T-cell (primary cell): Measurements from ENCODE around the gene RAD51D. TPM values are rescaled to one million over a fixed set of nuclear protein-coding genes. Genes with fewer than 3 reads are reported as not detected.
"Not testable (repeated sequence)": the region's sequence is repeated elsewhere in the genome, so short reads cannot be mapped to it uniquely, and the experiment has no call there.

ENCODE experiments used
- ATAC-seq, 4 experiments: fragments of 200-7000 bp in 3 of 4; fragments of 150-1000 bp in 1 of 4; cut with Tn5 transposase; replicated peaks in 1 of 4; 1 replicate in 3 of 4; 2 replicates in 1 of 4; pipeline ENCODE4 v1.10.0; 2021; ENCODE audit warnings: moderate library complexity in 3 of 4, mild to moderate bottlenecking in 2 of 4, moderate number of reproducible peaks in 1 of 4
- CTCF ChIA-PET, 2 donors: fragments of 300-600 bp; sonication (Branson Sonifier 250); formaldehyde crosslinking; loops; one replicate each; lab custom pipeline; 2022; ENCODE audit warnings: antibody characterized with exemption in 2 of 2; lab: Charles Lee
- POLR2A ChIA-PET, 2 donors: fragments of 300-600 bp; sonication (Branson Sonifier 250); formaldehyde crosslinking; loops; one replicate each; lab custom pipeline; 2022; ENCODE audit warnings: antibody characterized with exemption in 2 of 2; lab: Charles Lee
- DNase-seq, 35 experiments: peaks; one replicate each; pipeline versions ENCODE4 v3.0.0 to v3.0.0-alpha.2; 2013 to 2023
- H3K27ac ChIP-seq: one replicate; pipeline ENCODE4 v1.5.1; 2013; ENCODE audit warnings: low read length
- H3K27me3 ChIP-seq, 2 experiments: replicated peaks in 1 of 2; 1 replicate in 1 of 2; 2 replicates in 1 of 2; pipeline versions ENCODE4 v1.6.1 to v1.7.0; 2013; ENCODE audit warnings: low read length in 1 of 2, mixed read lengths in 1 of 2; ENCODE audit not compliant: control insufficient read depth in 2 of 2, insufficient read depth in 2 of 2; ENCODE audit errors: extremely low read depth in 1 of 2
- H3K36me3 ChIP-seq, 2 donors: 1 replicate in 1 of 2; 2 replicates in 1 of 2; pipeline versions ENCODE4 v1.6.1 to v1.7.0; 2013; ENCODE audit warnings: low read length in 1 of 2; ENCODE audit not compliant: control insufficient read depth in 2 of 2, insufficient read depth in 1 of 2; ENCODE audit errors: extremely low read depth in 1 of 2
- H3K4me1 ChIP-seq, 2 experiments: 1 replicate in 1 of 2; 2 replicates in 1 of 2; pipeline versions ENCODE4 v1.6.1 to v1.7.0; 2013; ENCODE audit warnings: low read length in 2 of 2, mixed read lengths in 1 of 2; ENCODE audit not compliant: insufficient read depth in 2 of 2, control insufficient read depth in 1 of 2; ENCODE audit errors: extremely low read depth in 1 of 2
- H3K4me3 ChIP-seq, 2 donors: 1 replicate in 1 of 2; 2 replicates in 1 of 2; pipeline versions ENCODE4 v1.5.1 to v1.7.0; 2013; ENCODE audit warnings: mild to moderate bottlenecking in 2 of 2, low read length in 1 of 2, moderate library complexity in 1 of 2; ENCODE audit not compliant: control insufficient read depth in 1 of 2; ENCODE audit errors: extremely low read depth in 1 of 2
- H3K9me3 ChIP-seq: 2 replicates; pipeline ENCODE4 v1.7.0; 2013
- H3K27ac Mint-ChIP-seq, 2 donors: one replicate each; pipeline ENCODE4 v1.8.0; 2020 to 2021; ENCODE audit warnings: mild to moderate bottlenecking in 2 of 2, mixed read lengths in 2 of 2
- H3K27me3 Mint-ChIP-seq, 2 donors: one replicate each; pipeline ENCODE4 v1.8.0; 2021 to 2022; ENCODE audit warnings: mixed read lengths in 2 of 2
- H3K36me3 Mint-ChIP-seq: one replicate; pipeline ENCODE4 v1.8.0; 2021; ENCODE audit warnings: mixed read lengths
- H3K4me1 Mint-ChIP-seq, 3 donors: one replicate each; pipeline ENCODE4 v1.8.0; 2020 to 2022; ENCODE audit warnings: mixed read lengths in 3 of 3, mild to moderate bottlenecking in 1 of 3
- H3K4me3 Mint-ChIP-seq, 3 donors: one replicate each; pipeline ENCODE4 v1.8.0; 2020 to 2022; ENCODE audit warnings: mild to moderate bottlenecking in 3 of 3, mixed read lengths in 3 of 3, moderate library complexity in 3 of 3
- H3K9me3 Mint-ChIP-seq, 3 donors: one replicate each; pipeline ENCODE4 v1.8.0; 2020 to 2022; ENCODE audit warnings: mixed read lengths in 3 of 3
- WGBS: methylation state at CpG from one replicate; pipeline ENCODE4 v1.1.5; 2013; ENCODE audit warnings: missing lambda C conversion rate; ENCODE audit not compliant: insufficient coverage; 5-methylcytosine and 5-hydroxymethylcytosine counted together
- total RNA-seq, 35 experiments: library from RNA in 6 of 35; stranded (reverse) in 6 of 35; fragments of 120-200 nt in 1 of 35; gene quantifications; one replicate each; pipeline versions ENCODE4 v1.2.1 to v1.2.4 and lab custom pipeline; 2013 to 2026

RAD51D gene
- total RNA-seq, 5 donors from 2014 or later (not counting 1 experiment from before 2014, with no cell fraction given): 14.6 to 29.9 (median 19.0) TPM

DNA sequence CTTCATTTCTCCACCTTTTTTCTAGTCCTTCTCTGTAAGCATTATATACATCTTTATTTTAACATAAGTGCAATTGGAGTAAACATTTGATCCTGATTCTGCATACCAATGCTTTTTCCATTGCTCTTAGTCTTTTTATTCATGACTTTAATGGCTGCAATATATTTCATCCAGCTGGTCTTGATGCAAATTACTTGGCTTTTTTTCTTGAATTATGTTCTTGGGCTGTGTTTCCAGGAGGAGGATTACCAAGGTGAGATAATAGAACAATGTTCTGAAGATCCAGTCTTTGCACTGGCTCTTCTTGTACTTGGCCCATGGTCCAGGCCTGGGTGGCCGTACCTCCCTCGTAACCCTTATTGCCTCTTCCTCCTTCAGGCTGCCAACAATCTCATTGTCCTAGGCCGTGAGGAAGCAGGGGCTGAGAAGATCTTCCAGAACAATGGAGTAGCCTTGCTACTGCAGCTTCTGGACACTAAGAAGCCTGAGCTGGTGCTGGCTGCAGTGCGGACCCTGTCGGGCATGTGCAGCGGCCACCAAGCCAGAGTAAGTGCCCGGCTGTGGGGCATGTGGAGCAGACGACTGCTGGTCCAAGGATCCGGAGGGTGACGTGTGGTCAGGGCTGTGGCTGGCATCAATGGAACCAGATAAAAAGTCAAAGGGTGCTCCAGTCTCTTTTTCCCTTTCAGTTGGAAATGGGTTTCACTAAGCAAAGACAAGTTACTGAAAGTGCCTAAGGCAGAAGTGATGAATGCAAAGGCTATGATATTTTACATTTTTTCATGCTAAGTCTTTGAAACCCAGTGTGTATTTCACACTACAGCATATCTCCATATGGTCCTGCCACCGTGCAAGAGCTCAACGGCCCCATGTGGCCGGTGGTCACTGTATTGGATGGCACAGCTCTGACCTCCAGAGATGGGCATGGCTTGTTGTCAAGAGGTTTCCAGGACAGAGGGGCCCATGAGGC, 34.8 kb upstream of the RAD51D start:
- CTCF ChIA-PET: no interaction called here
- DNase-seq (no peak), ATAC-seq (no peak)
- no peaks in the 10 kb centered on the region for H3K27me3 Mint-ChIP-seq
- no peaks in the 10 kb centered on the region for H3K9me3 Mint-ChIP-seq
- no peaks in the 10 kb centered on the region for H3K36me3 Mint-ChIP-seq
- no peak overlapping the region for H3K27ac Mint-ChIP-seq
- POLR2A ChIA-PET: no interaction called here
- Histone ChIP-seq H3K9me3 (no peaks in the 10 kb centered on the region), H3K27me3 (peaks cover 0 to 7% of the 10 kb centered on the region in 2 experiments), H3K36me3 (no peaks in the 10 kb centered on the region), H3K27ac (no peak overlapping the region), H3K4me1 (peaks cover 0 to 9% of the 10 kb centered on the region in 2 experiments), H3K4me3 (no peak overlapping the region)
- H3K4me1 Mint-ChIP-seq: peaks cover 6 to 13% (median 10%) of the 10 kb centered on the region in 3 donors
- 96% methylated on average over 10 of the region's 13 CpGs for WGBS
- no peak overlapping the region for H3K4me3 Mint-ChIP-seq

DNA sequence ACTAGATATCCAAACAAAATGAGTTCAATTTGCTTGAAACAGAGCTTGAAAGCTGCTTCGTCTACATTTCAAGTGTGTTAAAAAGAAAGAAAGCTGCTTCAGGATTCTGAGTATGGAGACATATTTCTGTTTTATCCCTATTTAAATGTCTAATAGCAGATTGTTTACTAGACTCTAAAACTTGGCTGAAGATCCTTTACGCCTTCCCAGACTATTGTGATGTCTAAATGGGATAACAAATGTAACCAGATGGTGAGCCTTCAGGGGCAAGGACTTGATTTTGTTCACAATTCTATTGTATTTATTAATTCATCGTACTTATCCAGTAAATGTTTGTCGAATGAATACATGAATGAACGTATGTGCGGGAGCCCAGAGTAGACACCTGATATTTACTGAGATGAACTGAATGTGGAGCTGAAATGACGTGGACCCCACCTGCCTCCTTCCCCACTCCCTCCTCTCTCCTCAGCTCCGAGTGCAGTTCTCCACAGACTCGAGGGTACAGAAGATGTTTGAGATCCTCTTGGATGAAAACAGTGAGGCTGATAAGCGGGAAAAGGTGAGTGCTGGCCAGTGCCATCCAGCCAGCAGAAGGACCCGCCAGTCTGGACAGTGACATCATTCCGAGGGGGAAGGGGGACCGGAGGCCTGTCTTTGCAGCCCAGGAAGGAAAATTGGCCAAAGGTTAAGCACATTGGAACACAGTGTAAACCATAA, 32.9 kb upstream of the RAD51D start:
- POLR2A ChIA-PET: interaction anchor here in 1 of 2 donors (0.7 kb wide), 1 partner anchor 7 kb away, joined by 4 read pairs; no protein-coding TSS in a partner anchor
- no peaks in the 10 kb centered on the region for H3K27me3 Mint-ChIP-seq
- H3K4me1 Mint-ChIP-seq: no peaks in the 10 kb centered on the region
- no peak overlapping the region for H3K27ac Mint-ChIP-seq
- H3K27ac ChIP-seq: no peak overlapping the region
- 89% methylated on average over 5 of the region's 13 CpGs for WGBS
- no peaks in the 10 kb centered on the region for H3K9me3 ChIP-seq
- H3K36me3 ChIP-seq: no peaks in the 10 kb centered on the region
- CTCF ChIA-PET: no interaction called here
- H3K4me3 ChIP-seq: no peak overlapping the region
- no peaks in the 10 kb centered on the region for H3K4me1 ChIP-seq
- peaks cover 0 to 7% of the 10 kb centered on the region in 2 experiments for H3K27me3 ChIP-seq
- DNase-seq: no peak
- no peak overlapping the region for H3K4me3 Mint-ChIP-seq
- H3K36me3 Mint-ChIP-seq: no peaks in the 10 kb centered on the region
- no peaks in the 10 kb centered on the region for H3K9me3 Mint-ChIP-seq
- no peak for ATAC-seq

DNA sequence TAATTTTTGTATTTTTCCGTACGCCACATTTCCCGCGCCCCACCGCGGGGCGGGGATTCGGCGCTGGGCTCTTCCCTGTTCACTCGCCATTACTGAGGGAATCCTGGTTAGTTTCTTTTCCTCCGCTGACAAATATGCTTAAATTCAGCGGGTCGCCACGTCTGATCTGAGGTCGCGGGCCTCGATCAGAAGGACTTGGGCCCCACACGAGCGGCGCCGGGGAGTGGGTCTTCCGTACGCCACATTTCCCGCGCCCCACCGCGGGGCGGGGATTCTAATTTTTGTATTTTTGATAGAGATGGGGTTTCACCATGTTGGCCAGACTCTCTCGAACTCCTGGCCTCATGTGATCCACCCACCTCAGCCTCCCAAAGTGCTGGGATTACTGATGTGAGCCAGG, 31.4 kb upstream of the RAD51D start:
- H3K27me3 ChIP-seq, POLR2A ChIA-PET, H3K4me1 ChIP-seq, H3K9me3 ChIP-seq, H3K27ac ChIP-seq, H3K4me3 ChIP-seq, H3K27ac Mint-ChIP-seq, H3K36me3 Mint-ChIP-seq, ATAC-seq, H3K36me3 ChIP-seq, H3K9me3 Mint-ChIP-seq, H3K4me1 Mint-ChIP-seq, H3K27me3 Mint-ChIP-seq, CTCF ChIA-PET, DNase-seq, H3K4me3 Mint-ChIP-seq: not testable (repeated sequence)
- 94% methylated on average over 23 of the region's 29 CpGs for WGBS

- Mint-ChIP-seq H3K27me3 (no peaks in the 10 kb centered on the region), H3K27ac (no peak overlapping the region), H3K9me3 (no peaks in the 10 kb centered on the region), H3K36me3 (no peaks in the 10 kb centered on the region), H3K4me1 (no peaks in the 10 kb centered on the region), H3K4me3 (no peak overlapping the region)
- ATAC-seq: no peak
- CTCF ChIA-PET: no interaction called here
- POLR2A ChIA-PET: interaction anchor here in 1 of 2 donors (0.6 kb wide), 1 partner anchor 441 kb away, joined by 3 read pairs; no protein-coding TSS in a partner anchor
- H3K27me3 ChIP-seq: peaks cover 0 to 4% of the 10 kb centered on the region in 2 experiments
- H3K36me3 ChIP-seq: no peaks in the 10 kb centered on the region
- H3K4me3 ChIP-seq: no peak overlapping the region
- no peak overlapping the region for H3K27ac ChIP-seq
- no peak for DNase-seq
- H3K4me1 ChIP-seq: no peaks in the 10 kb centered on the region
- H3K9me3 ChIP-seq: no peaks in the 10 kb centered on the region
- 90% methylated on average over 7 of the region's 11 CpGs for WGBS
Observed at GRCh38 chr17:35149941-35150340, 30.3 kb upstream of the RAD51D start.

DNA sequence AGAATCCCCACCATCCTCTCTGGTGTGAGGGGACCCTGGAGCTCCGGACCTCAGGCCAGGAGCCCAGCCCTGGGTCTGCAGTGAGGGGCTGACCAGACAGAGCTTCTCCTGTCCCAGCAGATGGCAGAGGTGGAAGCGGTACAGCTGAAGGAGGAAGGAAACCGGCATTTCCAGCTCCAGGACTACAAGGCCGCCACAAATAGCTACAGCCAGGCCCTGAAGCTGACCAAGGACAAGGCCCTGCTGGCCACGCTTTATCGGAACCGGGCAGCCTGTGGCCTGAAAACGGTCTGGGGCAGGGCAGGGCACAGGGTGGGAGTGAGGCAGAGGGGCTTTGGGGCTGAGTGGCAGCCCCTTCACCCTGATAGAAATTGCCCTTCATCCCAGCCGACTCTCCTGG, 28.5 kb upstream of the RAD51D start:
- no peak overlapping the region for H3K4me3 Mint-ChIP-seq
- no peak for ATAC-seq
- Histone ChIP-seq H3K4me1 (no peaks in the 10 kb centered on the region), H3K4me3 (no peak overlapping the region), H3K27me3 (peaks cover 0 to 4% of the 10 kb centered on the region in 2 experiments), H3K9me3 (no peaks in the 10 kb centered on the region), H3K27ac (no peak overlapping the region), H3K36me3 (no peaks in the 10 kb centered on the region)
- H3K9me3 Mint-ChIP-seq: no peaks in the 10 kb centered on the region
- H3K27me3 Mint-ChIP-seq: no peaks in the 10 kb centered on the region
- WGBS: 100% methylated on average over 1 of the region's 9 CpGs
- ChIA-PET POLR2A (no interaction called here), CTCF (no interaction called here)
- H3K36me3 Mint-ChIP-seq: no peaks in the 10 kb centered on the region
- H3K27ac Mint-ChIP-seq: no peak overlapping the region
- DNase-seq: no peak
- H3K4me1 Mint-ChIP-seq: peaks cover 0 to 6% (median 4%) of the 10 kb centered on the region in 3 donors

DNA sequence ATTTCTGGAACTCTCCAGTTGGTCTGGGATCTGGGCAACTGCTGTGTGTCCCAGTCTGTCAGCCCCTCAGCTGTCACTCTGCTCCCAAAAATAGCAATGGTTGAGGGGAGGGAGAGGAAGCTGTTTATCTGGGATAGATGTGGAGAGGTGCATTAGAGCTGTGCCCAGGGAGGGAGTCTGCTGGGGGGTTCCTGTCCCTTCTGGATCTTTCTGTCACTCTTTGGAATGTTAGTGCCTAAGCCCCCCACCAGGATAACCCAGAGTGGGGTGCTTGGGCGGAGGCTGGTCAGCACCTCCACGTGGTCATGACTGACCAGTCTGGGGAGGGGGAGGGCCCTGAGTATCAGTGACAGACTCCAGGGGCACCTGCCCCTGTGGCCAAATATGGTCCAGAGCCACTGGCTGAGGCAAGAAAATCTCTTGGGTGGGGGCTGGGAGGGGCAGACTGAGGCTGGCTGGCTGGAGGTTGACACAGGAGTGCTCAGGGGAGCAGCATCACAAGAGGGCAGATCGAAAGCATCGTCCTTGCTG, 27.8 kb upstream of the RAD51D start, which contains the start of gene UNC45B:
UNC45B (plus strand) TSS at position 443 of the 531 bp plus-strand sequence. CDS start 447 bp downstream, outside the sequence.
- H3K27ac Mint-ChIP-seq: no peak within 1 kb of the TSS
- H3K4me1 Mint-ChIP-seq: peaks cover 1 to 7% (median 5%) of the 10 kb centered on the region in 3 donors
- ChIA-PET CTCF (no interaction called here), POLR2A (interaction anchor here in 1 of 2 donors (0.6 kb wide), 1 partner anchor 174 kb away, joined by 3 read pairs; no protein-coding TSS in a partner anchor)
- H3K27me3 ChIP-seq: peaks cover 0 to 4% of the 10 kb centered on the region in 2 experiments
- 95% methylated on average over 2 of the region's 4 CpGs for WGBS
- H3K36me3 ChIP-seq: no peaks in the 10 kb centered on the region
- H3K4me3 Mint-ChIP-seq: no peak within 1 kb of the TSS
- no peaks in the 10 kb centered on the region for H3K27me3 Mint-ChIP-seq
- no peaks in the 10 kb centered on the region for H3K36me3 Mint-ChIP-seq
- H3K9me3 Mint-ChIP-seq: no peaks in the 10 kb centered on the region
- H3K27ac ChIP-seq: no peak within 1 kb of the TSS
- H3K9me3 ChIP-seq: no peaks in the 10 kb centered on the region
- DNase-seq (no peak), ATAC-seq (no peak)
- no peak within 1 kb of the TSS for H3K4me3 ChIP-seq
- peaks cover under 1 to 5% of the 10 kb centered on the region in 2 experiments for H3K4me1 ChIP-seq
